SK-N-MC (cell line): Measurements from ENCODE around the gene PRKN.

Experiments used
- EZH2 ChIP-seq: fragments of 200-600 bp; sonication (generic); IDR thresholded peaks from one replicate; pipeline ENCODE4 v1.6.1; 2017; ENCODE audit warnings: antibody characterized with exemption
- FOXP2 ChIP-seq: optimal IDR thresholded peaks from 2 replicates; pipeline ENCODE3; 2011; ENCODE audit warnings: mild to moderate bottlenecking, moderate library complexity; ENCODE audit not compliant: insufficient read depth; ENCODE audit errors: extremely low read length, control extremely low read depth
- POLR2AphosphoS5 ChIP-seq: IDR thresholded peaks from 2 replicates; pipeline ENCODE4 v1.6.1; 2012; ENCODE audit warnings: mild to moderate bottlenecking, low read depth, low read length, borderline replicate concordance

- TF ChIP-seq POLR2AphosphoS5 (no peak), EZH2 (no peak), FOXP2 (no peak)
Measured at GRCh38 chr6:161369339-161369738, 1358.2 kb downstream of the PRKN start.
